Sigmoid colon (tissue), 4 donors: Measurements from ENCODE around the gene TEX44.

Experiments
- EP300 ChIP-seq, 4 donors: sonication (generic); formaldehyde crosslinking; IDR thresholded peaks; one replicate each; pipeline ENCODE4 v1.6.1; 2017; ENCODE audit warnings: antibody characterized with exemption in 4 of 4
- POLR2A ChIP-seq, 2 donors: fragments of 450-650 bp; IDR thresholded peaks; one replicate each; pipeline ENCODE4 v1.6.1; 2016; ENCODE audit warnings: antibody characterized with exemption in 2 of 2, mild to moderate bottlenecking in 2 of 2, moderate library complexity in 2 of 2
- POLR2AphosphoS5 ChIP-seq, 4 donors: sonication (generic); formaldehyde crosslinking; IDR thresholded peaks; one replicate each; pipeline ENCODE4 v1.6.1; 2017; ENCODE audit warnings: antibody characterized with exemption in 4 of 4
- TF ChIP-seq, protein P1 (sequence below), 4 experiments: fragments of 450-650 bp in 3 of 4; fragments of 200-600 bp in 1 of 4; IDR thresholded peaks; one replicate each; pipeline ENCODE4 v1.5.1; 2016 to 2019; ENCODE audit warnings: antibody characterized with exemption in 4 of 4, mild to moderate bottlenecking in 3 of 4, moderate library complexity in 2 of 4

DNA sequence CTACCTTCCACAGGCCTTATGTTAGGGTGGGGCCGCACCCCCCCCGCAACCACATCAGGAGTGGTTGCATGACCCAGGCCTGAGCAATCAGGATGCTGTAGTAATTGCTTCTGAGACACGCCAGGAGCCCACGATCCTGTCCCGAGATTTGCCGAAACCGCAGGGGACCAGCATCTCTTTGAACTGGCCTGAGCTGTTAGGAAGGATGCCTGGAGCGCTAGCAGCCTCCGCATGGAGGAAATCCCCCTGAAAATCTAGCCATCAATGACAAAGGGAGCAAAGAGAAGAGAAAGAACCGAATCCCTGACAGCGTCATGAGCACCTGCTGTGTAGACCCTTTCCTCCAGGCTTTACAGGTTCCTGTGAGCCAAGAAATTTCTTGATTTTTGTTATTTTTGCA, 8.7 kb upstream of the TEX44 start:
- TF ChIP-seq EP300 (IDR thresholded peaks at IDR 0.05) = no peak
- no peak for TF ChIP-seq POLR2A (IDR thresholded peaks at IDR 0.05)
- TF ChIP-seq, protein P1, sequence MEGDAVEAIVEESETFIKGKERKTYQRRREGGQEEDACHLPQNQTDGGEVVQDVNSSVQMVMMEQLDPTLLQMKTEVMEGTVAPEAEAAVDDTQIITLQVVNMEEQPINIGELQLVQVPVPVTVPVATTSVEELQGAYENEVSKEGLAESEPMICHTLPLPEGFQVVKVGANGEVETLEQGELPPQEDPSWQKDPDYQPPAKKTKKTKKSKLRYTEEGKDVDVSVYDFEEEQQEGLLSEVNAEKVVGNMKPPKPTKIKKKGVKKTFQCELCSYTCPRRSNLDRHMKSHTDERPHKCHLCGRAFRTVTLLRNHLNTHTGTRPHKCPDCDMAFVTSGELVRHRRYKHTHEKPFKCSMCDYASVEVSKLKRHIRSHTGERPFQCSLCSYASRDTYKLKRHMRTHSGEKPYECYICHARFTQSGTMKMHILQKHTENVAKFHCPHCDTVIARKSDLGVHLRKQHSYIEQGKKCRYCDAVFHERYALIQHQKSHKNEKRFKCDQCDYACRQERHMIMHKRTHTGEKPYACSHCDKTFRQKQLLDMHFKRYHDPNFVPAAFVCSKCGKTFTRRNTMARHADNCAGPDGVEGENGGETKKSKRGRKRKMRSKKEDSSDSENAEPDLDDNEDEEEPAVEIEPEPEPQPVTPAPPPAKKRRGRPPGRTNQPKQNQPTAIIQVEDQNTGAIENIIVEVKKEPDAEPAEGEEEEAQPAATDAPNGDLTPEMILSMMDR (IDR thresholded peaks at IDR 0.05) = no peak
- no peak for TF ChIP-seq POLR2AphosphoS5 (IDR thresholded peaks at IDR 0.05)
